Peyer's patch (tissue), 4 donors: ENCODE data around the gene C19orf33.

Experiments
- CTCF ChIP-seq, 6 experiments: fragments of 450-650 bp in 4 of 6; fragments of 200-600 bp in 2 of 6; sonication (generic) in 1 of 6; IDR thresholded peaks; one replicate each; pipeline ENCODE4 v1.5.1; 2017 to 2019; ENCODE audit warnings: antibody characterized with exemption in 6 of 6, mild to moderate bottlenecking in 3 of 6, moderate library complexity in 1 of 6
- POLR2A ChIP-seq, 2 donors: fragments of 450-650 bp; IDR thresholded peaks; one replicate each; pipeline ENCODE4 v1.5.1; 2017; ENCODE audit warnings: antibody characterized with exemption in 2 of 2, mild to moderate bottlenecking in 2 of 2, moderate library complexity in 2 of 2

GRCh38 chr19:38323291-38323690 lies 19.2 kb downstream of the C19orf33 start:
- TF ChIP-seq CTCF (IDR thresholded peaks at IDR 0.05) (no peak), POLR2A (IDR thresholded peaks at IDR 0.05) (no peak)
